Choroid plexus epithelial cell (primary cell): ENCODE measurements around the gene AATK.

ENCODE experiments used
- DNase-seq: peaks from one replicate; pipeline ENCODE4 v3.0.0-alpha.2; 2010; ENCODE audit warnings: low read depth
- H3K4me3 ChIP-seq: 2 replicates; pipeline ENCODE4 v1.5.1; 2011; ENCODE audit warnings: low read depth, mild to moderate bottlenecking, control low read depth, low read length, moderate library complexity
- CTCF ChIP-seq: conservative IDR thresholded peaks from 2 replicates; pipeline ENCODE4 v1.5.1; 2011; ENCODE audit warnings: low read depth, mild to moderate bottlenecking, control low read depth, inconsistent platforms, low read length, moderate library complexity

AATK gene

DNA sequence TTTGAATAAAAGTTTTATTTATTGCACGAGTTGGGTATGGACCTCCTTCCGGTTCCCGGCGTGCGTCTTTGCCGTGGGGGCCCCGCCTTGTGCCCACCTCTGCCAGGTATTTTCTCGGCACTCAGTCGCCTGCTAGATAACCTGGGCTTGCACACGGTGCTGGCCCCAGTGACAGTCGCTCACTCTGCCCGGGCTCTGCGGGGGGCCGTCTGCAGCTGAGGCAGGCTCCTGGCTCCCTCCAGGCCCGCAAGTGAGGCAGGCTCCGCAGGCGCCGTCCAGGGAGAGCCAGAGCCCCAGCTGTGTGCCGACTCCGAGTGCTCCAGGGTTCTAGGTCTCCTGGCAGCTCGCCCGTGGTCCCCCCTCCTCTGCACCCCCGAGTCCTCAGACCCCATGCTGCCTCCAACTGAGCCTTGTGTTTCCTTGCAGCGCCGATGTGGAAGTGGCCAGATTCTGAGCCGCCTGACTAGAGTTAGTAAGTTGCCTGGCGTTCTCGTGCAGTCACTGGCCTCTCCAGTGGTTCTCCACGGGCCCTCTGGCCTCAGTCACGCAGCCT lies 55.5 kb downstream of the AATK start:
- H3K4me3 ChIP-seq: no peak overlapping the region
- peak; percentile 54 for DNase-seq
- TF ChIP-seq CTCF: no peak

DNA sequence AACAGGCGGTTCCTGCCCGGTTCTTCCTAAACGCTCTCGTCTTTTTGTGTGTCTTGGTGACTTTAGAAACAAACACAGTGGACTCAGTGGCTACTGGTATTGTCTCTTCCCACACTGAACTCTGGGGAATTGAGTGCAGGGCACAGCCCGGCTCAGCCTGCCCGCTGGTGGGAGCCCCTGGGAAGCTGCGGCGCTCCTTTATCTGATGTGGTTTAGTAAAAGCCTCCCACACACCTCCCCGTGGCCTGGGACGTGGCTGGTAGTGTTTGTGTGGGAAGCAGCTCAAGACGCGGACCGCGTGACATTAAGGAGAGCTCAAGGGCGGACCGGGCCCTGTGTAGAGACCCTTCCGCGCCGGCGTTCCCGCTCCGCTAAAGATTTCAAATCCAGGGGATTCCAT lies 56.1 kb downstream of the AATK start:
- TF ChIP-seq CTCF: no peak
- DNase-seq: no peak
- H3K4me3 ChIP-seq: no peak overlapping the region

- no peak overlapping the region for H3K4me3 ChIP-seq
- DNase-seq: no peak
- TF ChIP-seq CTCF: no peak
Observed at GRCh38 chr17:81108220-81108619, 57.8 kb downstream of the AATK start.

DNA sequence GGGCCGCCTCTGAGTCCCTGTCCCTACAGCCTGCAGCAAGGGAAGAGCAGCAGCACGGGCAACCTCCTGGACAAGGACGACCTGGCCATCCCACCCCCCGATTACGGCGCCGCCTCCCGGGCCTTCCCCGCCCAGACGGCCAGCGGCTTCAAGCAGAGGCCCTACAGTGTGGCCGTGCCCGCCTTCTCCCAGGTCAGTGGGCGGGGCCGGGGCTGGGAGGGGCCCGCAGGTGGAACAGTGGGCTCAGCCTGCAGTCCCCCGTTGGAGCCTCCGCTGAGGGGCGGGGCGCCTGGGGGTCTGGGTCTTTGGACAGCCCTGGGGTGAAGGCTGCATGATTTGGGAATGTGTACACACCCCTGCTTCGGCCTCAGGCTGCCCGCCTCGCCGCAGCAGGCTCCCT lies 59.3 kb downstream of the AATK start:
- no peak overlapping the region for H3K4me3 ChIP-seq
- no peak for TF ChIP-seq CTCF
- DNase-seq: no peak

- no peak for TF ChIP-seq CTCF
- H3K4me3 ChIP-seq: no peak overlapping the region
Observed at GRCh38 chr17:81103379-81103778, 62.6 kb downstream of the AATK start.

DNA sequence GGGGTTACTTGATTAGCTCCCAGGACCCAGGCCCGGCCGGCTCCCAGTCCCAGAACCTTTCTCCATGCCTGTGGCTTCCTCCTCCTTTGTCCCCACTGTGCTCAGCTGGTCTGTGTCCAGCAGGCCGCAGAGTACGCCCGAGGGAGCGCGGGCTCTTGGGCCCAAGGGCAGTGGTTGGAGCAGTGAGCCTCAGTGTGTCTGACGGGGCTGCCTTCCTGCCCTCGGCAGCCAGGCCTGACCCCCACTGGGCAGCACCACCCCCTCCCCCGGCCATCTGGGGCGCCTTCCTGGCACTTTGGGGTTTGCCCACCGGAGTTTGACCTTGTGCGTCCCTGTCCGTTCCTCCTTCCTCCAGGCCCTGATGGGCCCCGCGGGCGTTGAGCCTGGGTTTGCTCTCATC lies 63.2 kb downstream of the AATK start:
- H3K4me3 ChIP-seq: no peak overlapping the region
- TF ChIP-seq CTCF: no peak

More at GRCh38 chr17:81103379-81103778, 62.6 kb downstream of the AATK start:
- DNase-seq: no peak

GRCh38 chr17:81102352-81102751 lies 63.7 kb downstream of the AATK start:
- H3K4me3 ChIP-seq: no peak overlapping the region
- DNase-seq: no peak
- no peak for TF ChIP-seq CTCF

More for the DNA sequence above, 63.2 kb downstream of the AATK start:
- no peak for DNase-seq
